Measurements from ENCODE around the gene FES. TPM values are rescaled to one million over a fixed set of nuclear protein-coding genes. Genes with fewer than 3 reads are reported as not detected.

The FES gene
- total and polyA plus RNA-seq, 2 of the 13 experiments (the other 11 are each of a cell fraction or from before 2014, with no cell fraction given): 4.0 to 9.5 TPM

DNA sequence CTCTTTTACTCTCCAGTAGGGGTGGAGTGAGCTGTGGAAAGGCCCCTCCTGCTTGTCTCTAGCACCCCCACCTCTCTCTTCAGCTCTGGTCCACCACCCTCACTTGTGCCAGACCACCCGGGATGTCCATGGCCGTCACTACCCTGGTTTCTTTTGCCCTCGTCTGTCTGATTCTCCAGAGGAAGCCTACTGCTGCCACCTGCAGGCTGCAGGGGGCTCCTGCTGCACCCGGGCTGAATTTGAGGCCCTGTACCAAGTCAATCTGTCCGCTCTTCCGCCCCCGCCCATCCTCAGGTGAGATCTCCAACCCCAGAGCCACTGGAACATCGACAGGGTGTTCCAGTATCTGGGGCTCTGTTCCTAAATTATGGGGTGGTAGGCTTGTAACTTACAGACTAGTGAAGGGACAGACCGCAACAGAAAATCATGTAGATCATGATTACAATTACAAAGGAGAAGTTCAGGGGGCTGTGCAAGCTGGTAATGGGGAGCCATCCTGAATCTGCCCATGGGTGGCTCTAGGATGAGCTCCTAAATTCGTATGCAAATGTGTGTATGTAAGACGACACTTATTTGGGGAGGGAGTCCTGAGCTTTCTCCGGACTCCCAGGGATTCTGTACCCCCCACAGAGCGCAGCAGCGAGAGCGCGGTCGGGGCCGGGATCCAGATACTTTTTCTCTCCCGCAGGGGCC is 50.1 kb downstream of the FES start (continued):
- TF ChIP-seq, protein P1, sequence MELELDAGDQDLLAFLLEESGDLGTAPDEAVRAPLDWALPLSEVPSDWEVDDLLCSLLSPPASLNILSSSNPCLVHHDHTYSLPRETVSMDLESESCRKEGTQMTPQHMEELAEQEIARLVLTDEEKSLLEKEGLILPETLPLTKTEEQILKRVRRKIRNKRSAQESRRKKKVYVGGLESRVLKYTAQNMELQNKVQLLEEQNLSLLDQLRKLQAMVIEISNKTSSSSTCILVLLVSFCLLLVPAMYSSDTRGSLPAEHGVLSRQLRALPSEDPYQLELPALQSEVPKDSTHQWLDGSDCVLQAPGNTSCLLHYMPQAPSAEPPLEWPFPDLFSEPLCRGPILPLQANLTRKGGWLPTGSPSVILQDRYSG (CRISPR knock-in tag; IDR thresholded peaks at IDR 0.05): no peak
- TF ChIP-seq MAF1 (CRISPR knock-in tag; IDR thresholded peaks at IDR 0.05; ENCODE audit: borderline replicate concordance) (no peak), HCFC1 (IDR thresholded peaks at IDR 0.05; ENCODE audit: low read depth, low read length) (no peak), RBM39 (IDR thresholded peaks at IDR 0.05; ENCODE audit: low read depth, low read length, poor library complexity, severe bottlenecking) (no peak), GATA4 (IDR thresholded peaks at IDR 0.05; ENCODE audit: borderline replicate concordance, low read depth) (no peak), ZSCAN9 (CRISPR knock-in tag; IDR thresholded peaks at IDR 0.05; ENCODE audit: borderline replicate concordance) (no peak), MTA3 (CRISPR knock-in tag; IDR thresholded peaks at IDR 0.05) (no peak), GTF3A (CRISPR knock-in tag; conservative IDR thresholded peaks at IDR 0.05) (0 out of 2 replicates have a peak, but pooled peaks have one; percentile 21), ZNF235 (CRISPR knock-in tag; IDR thresholded peaks at IDR 0.05; ENCODE audit: borderline replicate concordance) (no peak), YEATS2 (CRISPR knock-in tag; IDR thresholded peaks at IDR 0.05; ENCODE audit: borderline replicate concordance) (0 out of 2 replicates have a peak, but pooled peaks have one; percentile 13), ERF (CRISPR knock-in tag; IDR thresholded peaks at IDR 0.05) (0 out of 2 replicates have a peak, but pooled peaks have one; percentile 10), HDAC6 (IDR thresholded peaks at IDR 0.05; ENCODE audit: low read depth, low read length) (no peak), ZNF720 (CRISPR knock-in tag; IDR thresholded peaks at IDR 0.05) (no peak), ZNF367 (CRISPR knock-in tag; IDR thresholded peaks at IDR 0.05; ENCODE audit: borderline replicate concordance) (no peak), HOXD1 (CRISPR knock-in tag; IDR thresholded peaks at IDR 0.05) (no peak), ZNF501 (CRISPR knock-in tag; IDR thresholded peaks at IDR 0.05) (no peak; the same call in 1 of the 2 replicates), KLF15 (CRISPR knock-in tag; IDR thresholded peaks at IDR 0.05; ENCODE audit: borderline replicate concordance) (no peak), SMARCC2 (IDR thresholded peaks at IDR 0.05) (no peak), ZNF282 (IDR thresholded peaks at IDR 0.05; ENCODE audit: partially characterized antibody) (no peak)
- TF ChIP-seq, protein P2, sequence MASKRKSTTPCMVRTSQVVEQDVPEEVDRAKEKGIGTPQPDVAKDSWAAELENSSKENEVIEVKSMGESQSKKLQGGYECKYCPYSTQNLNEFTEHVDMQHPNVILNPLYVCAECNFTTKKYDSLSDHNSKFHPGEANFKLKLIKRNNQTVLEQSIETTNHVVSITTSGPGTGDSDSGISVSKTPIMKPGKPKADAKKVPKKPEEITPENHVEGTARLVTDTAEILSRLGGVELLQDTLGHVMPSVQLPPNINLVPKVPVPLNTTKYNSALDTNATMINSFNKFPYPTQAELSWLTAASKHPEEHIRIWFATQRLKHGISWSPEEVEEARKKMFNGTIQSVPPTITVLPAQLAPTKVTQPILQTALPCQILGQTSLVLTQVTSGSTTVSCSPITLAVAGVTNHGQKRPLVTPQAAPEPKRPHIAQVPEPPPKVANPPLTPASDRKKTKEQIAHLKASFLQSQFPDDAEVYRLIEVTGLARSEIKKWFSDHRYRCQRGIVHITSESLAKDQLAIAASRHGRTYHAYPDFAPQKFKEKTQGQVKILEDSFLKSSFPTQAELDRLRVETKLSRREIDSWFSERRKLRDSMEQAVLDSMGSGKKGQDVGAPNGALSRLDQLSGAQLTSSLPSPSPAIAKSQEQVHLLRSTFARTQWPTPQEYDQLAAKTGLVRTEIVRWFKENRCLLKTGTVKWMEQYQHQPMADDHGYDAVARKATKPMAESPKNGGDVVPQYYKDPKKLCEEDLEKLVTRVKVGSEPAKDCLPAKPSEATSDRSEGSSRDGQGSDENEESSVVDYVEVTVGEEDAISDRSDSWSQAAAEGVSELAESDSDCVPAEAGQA (IDR thresholded peaks at IDR 0.05; ENCODE audit: low read depth): no peak
- TF ChIP-seq, protein P2 (CRISPR knock-in tag; IDR thresholded peaks at IDR 0.05; ENCODE audit: borderline replicate concordance): no peak
- TF ChIP-seq, protein P3, sequence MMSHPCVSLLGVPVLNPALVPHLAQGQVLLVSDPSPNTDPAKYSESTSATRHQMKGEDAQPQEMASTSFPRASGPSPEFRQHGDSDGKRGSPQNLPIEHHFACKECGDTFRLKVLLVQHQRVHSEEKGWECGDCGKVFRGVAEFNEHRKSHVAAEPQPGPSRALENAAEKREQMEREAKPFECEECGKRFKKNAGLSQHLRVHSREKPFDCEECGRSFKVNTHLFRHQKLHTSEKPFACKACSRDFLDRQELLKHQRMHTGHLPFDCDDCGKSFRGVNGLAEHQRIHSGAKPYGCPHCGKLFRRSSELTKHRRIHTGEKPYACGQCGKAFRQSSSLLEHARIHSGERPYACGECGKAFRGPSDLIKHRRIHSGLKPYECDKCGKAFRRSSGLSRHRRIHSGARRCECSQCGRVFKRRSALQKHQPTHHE (CRISPR knock-in tag; IDR thresholded peaks at IDR 0.05; ENCODE audit: borderline replicate concordance): no peak
- TF ChIP-seq, protein P4, sequence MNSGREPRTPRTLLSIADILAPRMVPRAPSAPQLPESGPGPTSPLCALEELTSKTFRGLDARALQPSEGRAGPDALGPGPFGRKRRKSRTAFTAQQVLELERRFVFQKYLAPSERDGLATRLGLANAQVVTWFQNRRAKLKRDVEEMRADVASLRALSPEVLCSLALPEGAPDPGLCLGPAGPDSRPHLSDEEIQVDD (CRISPR knock-in tag; IDR thresholded peaks at IDR 0.05; ENCODE audit: borderline replicate concordance): no peak

All from HepG2 (cell line).